Heart left ventricle (tissue), 16 donors: ENCODE data around the gene ARHGAP24. TPM values are rescaled to one million over a fixed set of nuclear protein-coding genes. Genes with fewer than 3 reads are reported as not detected.

Source experiments
- ATAC-seq, 4 donors: fragments of 200-7000 bp; cut with Tn5 transposase; one replicate each; pipeline ENCODE4 v1.9.1; 2020 to 2022; ENCODE audit warnings: moderate library complexity in 4 of 4, mild to moderate bottlenecking in 3 of 4, moderate number of reproducible peaks in 1 of 4
- DNase-seq, 5 donors: peaks; one replicate each; pipeline ENCODE4 v3.0.0-alpha.2; 2020
- H3K27ac ChIP-seq, 12 donors: fragments of 200-600 bp; sonication (generic) in 4 of 12; one replicate each; pipeline versions ENCODE4 v1.5.0 to v1.8.0; 2016 to 2022; ENCODE audit warnings: mild to moderate bottlenecking in 2 of 12
- H3K27me3 ChIP-seq, 9 donors: fragments of 200-600 bp; sonication (generic) in 2 of 9; one replicate each; pipeline versions ENCODE4 v1.5.1 to v1.8.0; 2016 to 2022; ENCODE audit warnings: mild to moderate bottlenecking in 3 of 9
- H3K36me3 ChIP-seq, 9 donors: fragments of 200-600 bp; sonication (generic) in 2 of 9; one replicate each; pipeline versions ENCODE4 v1.5.0 to v1.8.0; 2018 to 2022; ENCODE audit warnings: mild to moderate bottlenecking in 2 of 9
- H3K4me1 ChIP-seq, 12 donors: fragments of 200-600 bp; sonication (generic) in 4 of 12; one replicate each; pipeline versions ENCODE4 v1.5.0 to v1.8.0; 2016 to 2022; ENCODE audit warnings: mild to moderate bottlenecking in 3 of 12
- H3K4me3 ChIP-seq, 12 donors: fragments of 200-600 bp; sonication (generic) in 4 of 12; one replicate each; pipeline versions ENCODE4 v1.5.0 to v1.8.0; 2017 to 2022; ENCODE audit warnings: mild to moderate bottlenecking in 9 of 12, moderate library complexity in 4 of 12
- H3K9me3 ChIP-seq, 12 donors: fragments of 200-600 bp; sonication (generic) in 4 of 12; one replicate each; pipeline versions ENCODE4 v1.5.0 to v1.8.0; 2016 to 2022; ENCODE audit warnings: mild to moderate bottlenecking in 1 of 12
- POLR2A ChIP-seq, 2 donors: fragments of 450-650 bp; IDR thresholded peaks; one replicate each; pipeline ENCODE4 v1.6.1; 2017; ENCODE audit warnings: antibody characterized with exemption in 2 of 2, mild to moderate bottlenecking in 2 of 2, moderate library complexity in 2 of 2
- WGBS, 4 donors: extraction: QIAGEN DNeasy Blood & Tissue Kit in 2 of 4; methylation state at CpG; one replicate each; pipeline versions ENCODE4 v1.1.5 to v1.1.7; 2013 to 2018; 5-methylcytosine and 5-hydroxymethylcytosine counted together
- intact Hi-C, 10 donors: fragments of 100-400 bp; cut with DNase I; formaldehyde crosslinking; loops; one replicate each; pipeline versions ENCODE4 v1.11.1 to v1.14.2; 2022
- polyA plus RNA-seq, 2 donors: library from polyadenylated mRNA; stranded (reverse); fragments of 200-250 nt; gene quantifications; one replicate each; pipeline ENCODE4 v1.2.3, GENCODE V29; 2013
- total RNA-seq, 9 donors: library from RNA; depleted of rRNA in 2 of 9; stranded (reverse); fragments of >200 nt in 2 of 9; fragmentation: NEBNext Ultra II Directional in 3 of 9; extraction: Animal tissue kit (Norgen Biotek cat#: 25700) in 3 of 9; gene quantifications; one replicate each; pipeline versions ENCODE4 v1.1.0 to v1.2.4, GENCODE V29; 2016 to 2023
- TF ChIP-seq, protein P1 (sequence below), 12 donors: fragments of 200-600 bp; sonication (generic) in 4 of 12; IDR thresholded peaks; one replicate each; pipeline versions ENCODE4 v1.5.0 to v1.8.0; 2018 to 2022; ENCODE audit warnings: antibody characterized with exemption in 12 of 12, mild to moderate bottlenecking in 5 of 12
- donor health status: ischemic (EF 13 %, LVEDD 7.1; RV severe dilation, severe dysfunction).
- donor health status: healthy with polysubstance abuse.
- donor health status: DM: no; HTN: yes; CAD: no.
- donor health status: DM: no; HTN: no; CAD: no.
- donor health status: ischemic (EF 25% LVEDD 6.9; RV normal size, moderate dysfunction).
- donor health status: ischemic (EF 25% LVEDD 5.7; RV mildly dilated, moderate dysfunction).
- donor health status: healthy.
- donor health status: DM: yes; HTN: yes; CAD: no.
- donor health status: ischemic (EF 35%, LVEDD 5.7; RV mildly dilated, moderate dysfunction).
- donor health status: nonischemic (EF 11% LVEDD 7.7; RV severe dilation, severe dysfunction).
- donor health status: DM: yes; HTN: yes; CAD: no.
- donor health status: PGD.
- donor health status: ischemic (EF 29% LVEDD 5.4; RV normal size, mild dysfunction).
- donor health status: nonischemic (EF 23%, LVEDD 6.1; RV moderate dilation, normal function).

The ARHGAP24 gene
- total and polyA plus RNA-seq, 11 donors = 4.5 to 36.9 (median 18.9) TPM

DNA sequence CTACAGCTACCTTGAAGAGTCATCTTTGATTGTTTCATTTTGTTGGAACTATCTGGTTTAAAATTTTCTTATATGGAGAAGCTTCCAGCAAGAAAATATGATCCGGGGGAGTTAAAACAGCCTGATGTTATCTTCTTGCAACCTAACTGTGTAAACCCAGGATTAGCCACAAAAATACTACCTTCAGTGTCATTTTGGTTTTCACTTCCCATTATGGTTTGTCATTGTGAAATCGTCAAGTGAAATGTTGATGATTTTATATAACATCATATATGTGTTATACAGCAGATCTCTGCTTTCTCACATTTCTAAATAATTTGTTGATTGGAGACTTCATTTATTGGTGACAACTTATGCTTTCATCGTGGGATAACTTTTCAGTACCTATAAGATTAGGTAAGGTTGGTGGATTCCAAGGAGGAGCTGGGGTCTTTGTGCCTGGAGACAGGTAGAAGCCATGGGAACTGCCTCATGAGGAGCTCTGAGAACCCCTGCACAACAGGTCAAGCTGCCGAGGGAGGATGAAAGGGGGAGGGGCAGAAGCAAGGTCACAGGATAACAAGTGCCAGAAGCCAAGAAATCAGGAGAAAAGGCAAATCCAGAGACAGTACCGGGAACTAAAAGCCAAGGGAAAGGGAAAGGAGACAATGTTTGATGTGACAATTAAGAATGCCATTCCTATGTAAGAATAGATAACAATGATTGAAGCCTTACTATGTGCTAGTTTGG, 7.2 kb downstream of the ARHGAP24 start:
- Histone ChIP-seq H3K4me3 (no peak overlapping the region), H3K36me3 (no peaks in the 10 kb centered on the region), H3K9me3 (no peaks in the 10 kb centered on the region), H3K4me1 (peaks cover 0 to 20% (median 4%) of the 10 kb centered on the region in 12 donors), H3K27ac (no peak overlapping the region), H3K27me3 (no peaks in the 10 kb centered on the region)
- DNase-seq (no peak), ATAC-seq (no peak)
- intact Hi-C loops = loop anchor here in 1 of 10 donors (10.0 kb wide), 1 partner anchor 263 kb away; no protein-coding TSS in a partner anchor
- 67 to 75% (median 69%) methylated on average over 5 of the region's 5 CpGs for WGBS, 4 donors
- TF ChIP-seq, protein P1, sequence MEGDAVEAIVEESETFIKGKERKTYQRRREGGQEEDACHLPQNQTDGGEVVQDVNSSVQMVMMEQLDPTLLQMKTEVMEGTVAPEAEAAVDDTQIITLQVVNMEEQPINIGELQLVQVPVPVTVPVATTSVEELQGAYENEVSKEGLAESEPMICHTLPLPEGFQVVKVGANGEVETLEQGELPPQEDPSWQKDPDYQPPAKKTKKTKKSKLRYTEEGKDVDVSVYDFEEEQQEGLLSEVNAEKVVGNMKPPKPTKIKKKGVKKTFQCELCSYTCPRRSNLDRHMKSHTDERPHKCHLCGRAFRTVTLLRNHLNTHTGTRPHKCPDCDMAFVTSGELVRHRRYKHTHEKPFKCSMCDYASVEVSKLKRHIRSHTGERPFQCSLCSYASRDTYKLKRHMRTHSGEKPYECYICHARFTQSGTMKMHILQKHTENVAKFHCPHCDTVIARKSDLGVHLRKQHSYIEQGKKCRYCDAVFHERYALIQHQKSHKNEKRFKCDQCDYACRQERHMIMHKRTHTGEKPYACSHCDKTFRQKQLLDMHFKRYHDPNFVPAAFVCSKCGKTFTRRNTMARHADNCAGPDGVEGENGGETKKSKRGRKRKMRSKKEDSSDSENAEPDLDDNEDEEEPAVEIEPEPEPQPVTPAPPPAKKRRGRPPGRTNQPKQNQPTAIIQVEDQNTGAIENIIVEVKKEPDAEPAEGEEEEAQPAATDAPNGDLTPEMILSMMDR (IDR thresholded peaks at IDR 0.05) = no peak
- no peak for TF ChIP-seq POLR2A (IDR thresholded peaks at IDR 0.05)

DNA sequence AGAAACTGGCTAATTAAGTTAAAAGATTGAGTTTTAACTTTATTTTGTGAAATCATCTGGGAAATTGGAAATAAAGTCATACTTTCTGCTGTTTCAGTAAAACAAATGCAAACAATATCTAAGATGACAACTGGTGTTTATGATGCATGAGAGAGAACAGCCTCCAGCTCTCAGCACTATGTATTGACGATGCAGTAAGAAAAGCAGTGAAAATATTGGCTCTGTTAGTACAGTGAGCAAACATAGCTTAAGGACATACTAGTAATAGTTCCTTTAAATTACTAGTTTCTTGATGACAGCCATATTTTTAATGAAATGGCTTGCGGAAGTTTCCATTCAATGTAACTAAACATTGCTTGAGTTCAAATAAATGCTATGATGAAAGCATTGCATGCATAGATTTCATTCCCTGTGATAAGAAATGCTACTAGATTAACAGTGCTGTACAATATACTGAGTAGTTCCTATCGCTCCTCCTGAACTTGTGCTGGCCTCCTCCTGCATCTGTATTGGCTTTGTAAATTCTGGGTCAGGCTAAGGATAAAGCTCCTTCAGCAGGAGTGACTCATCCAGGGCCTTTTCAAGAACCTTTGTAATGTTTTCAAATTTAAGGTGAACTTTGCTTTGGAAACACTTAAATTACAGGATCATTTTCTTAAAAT, 11.6 kb downstream of the ARHGAP24 start:
- Histone ChIP-seq H3K4me1 (peaks cover 0 to 36% (median 7%) of the 10 kb centered on the region in 12 donors), H3K4me3 (no peak overlapping the region), H3K9me3 (no peaks in the 10 kb centered on the region), H3K36me3 (no peaks in the 10 kb centered on the region), H3K27ac (no peak overlapping the region), H3K27me3 (no peaks in the 10 kb centered on the region)
- ATAC-seq (peak in 1 of 4 donors; percentile 39), DNase-seq (no peak)
- 74 to 79% (median 78%) methylated on average over 3 of the region's 3 CpGs for WGBS, 4 donors
- intact Hi-C loops = loop anchor here in 1 of 10 donors (10.0 kb wide), 1 partner anchor 258 kb away; no protein-coding TSS in a partner anchor
- no peak for TF ChIP-seq POLR2A (IDR thresholded peaks at IDR 0.05)
- TF ChIP-seq, protein P1 (IDR thresholded peaks at IDR 0.05) = no peak

DNA sequence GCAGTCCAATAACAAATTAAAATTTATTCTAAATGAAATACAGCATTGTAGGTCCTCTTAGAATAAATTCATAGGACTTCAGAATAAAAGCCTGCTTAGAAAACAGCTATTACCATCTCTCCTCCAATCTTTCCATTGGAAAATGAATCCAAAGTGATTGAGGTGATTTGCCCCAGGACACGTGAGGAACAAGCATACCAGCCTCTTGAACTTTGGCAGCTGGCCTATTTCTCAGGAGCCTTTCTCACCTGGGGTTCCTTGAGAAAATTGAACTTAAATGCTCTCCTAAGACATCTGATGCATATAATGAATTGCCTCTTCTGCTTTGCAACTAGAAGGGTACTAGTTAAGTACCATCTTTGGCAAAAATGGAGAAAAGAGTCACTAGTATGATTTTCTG, 13.5 kb downstream of the ARHGAP24 start:
- Histone ChIP-seq H3K27me3 (no peaks in the 10 kb centered on the region), H3K36me3 (no peaks in the 10 kb centered on the region), H3K9me3 (no peaks in the 10 kb centered on the region), H3K4me3 (no peak overlapping the region), H3K4me1 (peaks cover 0 to 48% (median 14%) of the 10 kb centered on the region in 12 donors), H3K27ac (no peak overlapping the region)
- ATAC-seq = no peak
- WGBS, 4 donors = 47 to 64% (median 50%) methylated on average over 1 of the region's 1 CpG
- DNase-seq = no peak
- intact Hi-C loops = loop anchor here in 1 of 10 donors (10.0 kb wide), 1 partner anchor 256 kb away; no protein-coding TSS in a partner anchor
- TF ChIP-seq, protein P1 (IDR thresholded peaks at IDR 0.05) = no peak
- TF ChIP-seq POLR2A (IDR thresholded peaks at IDR 0.05) = no peak
